HL-60 (cell line): ENCODE data around the gene MMP26.

ENCODE experiments used
- TF ChIP-seq, protein P1 (sequence below): IDR thresholded peaks from 2 replicates; pipeline ENCODE4 v1.6.1; 2012; ENCODE audit warnings: low read depth; ENCODE audit not compliant: insufficient replicate concordance
- TF ChIP-seq, protein P2 (sequence below): IDR thresholded peaks from one replicate; pipeline ENCODE4 v1.5.1; 2011; ENCODE audit warnings: low read length, control low read depth, inconsistent platforms; ENCODE audit not compliant: insufficient read depth

DNA sequence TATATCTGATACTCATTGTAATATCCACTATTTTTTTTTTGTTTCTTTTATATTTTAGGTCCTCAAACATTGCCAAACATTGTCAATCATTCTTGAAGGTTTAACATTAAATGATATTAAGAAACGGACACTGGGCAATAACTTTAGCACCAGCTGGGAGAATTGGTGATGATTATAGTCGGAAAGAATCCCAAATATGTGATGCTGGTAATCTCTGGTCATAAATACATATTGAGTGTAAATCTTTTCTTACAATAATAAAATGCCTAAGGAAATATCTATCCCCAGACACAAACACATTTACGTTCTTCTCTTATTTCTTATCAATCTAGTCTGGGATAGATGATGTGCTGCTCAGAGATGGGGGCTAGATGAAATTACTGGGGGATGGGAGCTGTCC is 32.1 kb upstream of the MMP26 start:
- TF ChIP-seq, protein P1, sequence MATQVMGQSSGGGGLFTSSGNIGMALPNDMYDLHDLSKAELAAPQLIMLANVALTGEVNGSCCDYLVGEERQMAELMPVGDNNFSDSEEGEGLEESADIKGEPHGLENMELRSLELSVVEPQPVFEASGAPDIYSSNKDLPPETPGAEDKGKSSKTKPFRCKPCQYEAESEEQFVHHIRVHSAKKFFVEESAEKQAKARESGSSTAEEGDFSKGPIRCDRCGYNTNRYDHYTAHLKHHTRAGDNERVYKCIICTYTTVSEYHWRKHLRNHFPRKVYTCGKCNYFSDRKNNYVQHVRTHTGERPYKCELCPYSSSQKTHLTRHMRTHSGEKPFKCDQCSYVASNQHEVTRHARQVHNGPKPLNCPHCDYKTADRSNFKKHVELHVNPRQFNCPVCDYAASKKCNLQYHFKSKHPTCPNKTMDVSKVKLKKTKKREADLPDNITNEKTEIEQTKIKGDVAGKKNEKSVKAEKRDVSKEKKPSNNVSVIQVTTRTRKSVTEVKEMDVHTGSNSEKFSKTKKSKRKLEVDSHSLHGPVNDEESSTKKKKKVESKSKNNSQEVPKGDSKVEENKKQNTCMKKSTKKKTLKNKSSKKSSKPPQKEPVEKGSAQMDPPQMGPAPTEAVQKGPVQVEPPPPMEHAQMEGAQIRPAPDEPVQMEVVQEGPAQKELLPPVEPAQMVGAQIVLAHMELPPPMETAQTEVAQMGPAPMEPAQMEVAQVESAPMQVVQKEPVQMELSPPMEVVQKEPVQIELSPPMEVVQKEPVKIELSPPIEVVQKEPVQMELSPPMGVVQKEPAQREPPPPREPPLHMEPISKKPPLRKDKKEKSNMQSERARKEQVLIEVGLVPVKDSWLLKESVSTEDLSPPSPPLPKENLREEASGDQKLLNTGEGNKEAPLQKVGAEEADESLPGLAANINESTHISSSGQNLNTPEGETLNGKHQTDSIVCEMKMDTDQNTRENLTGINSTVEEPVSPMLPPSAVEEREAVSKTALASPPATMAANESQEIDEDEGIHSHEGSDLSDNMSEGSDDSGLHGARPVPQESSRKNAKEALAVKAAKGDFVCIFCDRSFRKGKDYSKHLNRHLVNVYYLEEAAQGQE, result no peak
- TF ChIP-seq, protein P2, sequence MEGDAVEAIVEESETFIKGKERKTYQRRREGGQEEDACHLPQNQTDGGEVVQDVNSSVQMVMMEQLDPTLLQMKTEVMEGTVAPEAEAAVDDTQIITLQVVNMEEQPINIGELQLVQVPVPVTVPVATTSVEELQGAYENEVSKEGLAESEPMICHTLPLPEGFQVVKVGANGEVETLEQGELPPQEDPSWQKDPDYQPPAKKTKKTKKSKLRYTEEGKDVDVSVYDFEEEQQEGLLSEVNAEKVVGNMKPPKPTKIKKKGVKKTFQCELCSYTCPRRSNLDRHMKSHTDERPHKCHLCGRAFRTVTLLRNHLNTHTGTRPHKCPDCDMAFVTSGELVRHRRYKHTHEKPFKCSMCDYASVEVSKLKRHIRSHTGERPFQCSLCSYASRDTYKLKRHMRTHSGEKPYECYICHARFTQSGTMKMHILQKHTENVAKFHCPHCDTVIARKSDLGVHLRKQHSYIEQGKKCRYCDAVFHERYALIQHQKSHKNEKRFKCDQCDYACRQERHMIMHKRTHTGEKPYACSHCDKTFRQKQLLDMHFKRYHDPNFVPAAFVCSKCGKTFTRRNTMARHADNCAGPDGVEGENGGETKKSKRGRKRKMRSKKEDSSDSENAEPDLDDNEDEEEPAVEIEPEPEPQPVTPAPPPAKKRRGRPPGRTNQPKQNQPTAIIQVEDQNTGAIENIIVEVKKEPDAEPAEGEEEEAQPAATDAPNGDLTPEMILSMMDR, result no peak
